GM18502 (cell line): ENCODE results near the gene RYR1.
"Not testable (repeated sequence)": the region's sequence is repeated elsewhere in the genome, so short reads cannot be mapped to it uniquely, and the experiment has no call there.

ENCODE experiments used
- ATAC-seq: cut with Tn5 transposase; IDR thresholded peaks from one replicate; pipeline ENCODE4 v1.9.1; 2021; ENCODE audit warnings: mild to moderate bottlenecking; ENCODE audit not compliant: unreplicated experiment, poor library complexity

The RYR1 gene

GRCh38 chr19:38484747-38485146 lies 51.3 kb downstream of the RYR1 start:
- no peak for ATAC-seq

GRCh38 chr19:38485541-38486285 lies 52.2 kb downstream of the RYR1 start:
- no peak for ATAC-seq

GRCh38 chr19:38486731-38487336 lies 53.3 kb downstream of the RYR1 start:
- ATAC-seq: no peak

- no peak for ATAC-seq
These were observed 54.6 kb downstream of the RYR1 start for GRCh38 chr19:38488096-38488495.

GRCh38 chr19:38488776-38489481 lies 55.4 kb downstream of the RYR1 start:
- ATAC-seq: no peak

GRCh38 chr19:38490861-38491260 lies 57.4 kb downstream of the RYR1 start:
- ATAC-seq: no peak

- ATAC-seq: no peak
These were observed 58.8 kb downstream of the RYR1 start for GRCh38 chr19:38492181-38492813.

- no peak for ATAC-seq
These were observed 60.9 kb downstream of the RYR1 start for GRCh38 chr19:38494379-38494778.

GRCh38 chr19:38495375-38495774 lies 61.9 kb downstream of the RYR1 start:
- ATAC-seq: not testable (repeated sequence)

GRCh38 chr19:38496116-38496515 lies 62.6 kb downstream of the RYR1 start:
- ATAC-seq: no peak

- no peak for ATAC-seq
These were observed 63.4 kb downstream of the RYR1 start for GRCh38 chr19:38496603-38497487.

GRCh38 chr19:38497907-38498306 lies 64.4 kb downstream of the RYR1 start:
- ATAC-seq: no peak

GRCh38 chr19:38499532-38499931 lies 66.0 kb downstream of the RYR1 start:
- ATAC-seq: no peak

GRCh38 chr19:38500450-38500849 lies 67.0 kb downstream of the RYR1 start:
- ATAC-seq: no peak

GRCh38 chr19:38502410-38503076 lies 69.1 kb downstream of the RYR1 start:
- no peak for ATAC-seq

GRCh38 chr19:38503077-38503410 lies 69.6 kb downstream of the RYR1 start:
- ATAC-seq: no peak

GRCh38 chr19:38505958-38506357 lies 72.5 kb downstream of the RYR1 start:
- ATAC-seq: no peak

GRCh38 chr19:38506375-38506722 lies 72.9 kb downstream of the RYR1 start:
- ATAC-seq: no peak

- no peak for ATAC-seq
These were observed 73.4 kb downstream of the RYR1 start for GRCh38 chr19:38506723-38507550.
